Measurements from ENCODE around the gene IRF8. TPM values are rescaled to one million over a fixed set of nuclear protein-coding genes. Genes with fewer than 3 reads are reported as not detected.

IRF8 gene
- total and polyA plus RNA-seq, 2 donors (not counting 1 experiment from before 2014, with no cell fraction given): 0.14 TPM; not detected in 1

- Histone ChIP-seq H2AFZ (ENCODE audit: low read length) (no peak overlapping the region), H3K27ac (ENCODE audit: insufficient read depth, low read length) (no peak overlapping the region), H3K79me2 (ENCODE audit: control insufficient read depth, insufficient read depth, low read length) (no peaks in the 10 kb centered on the region), H3K4me1 (ENCODE audit: control insufficient read depth, extremely low read depth, insufficient read depth, low read length) (no peaks in the 10 kb centered on the region), H3K9me3 (ENCODE audit: control insufficient read depth, insufficient read depth, low read depth, low read length) (no peaks in the 10 kb centered on the region), H3K4me2 (ENCODE audit: extremely low read depth, insufficient read depth, low read length) (no peak overlapping the region), H3K4me3 (replicated peaks in 1 of 4; ENCODE audit: control extremely low read depth in 1 of 4, insufficient read depth in 1 of 4, low read depth in 3 of 4, low read length in 4 of 4) (no peak overlapping the region), H3K27me3 (ENCODE audit: control insufficient read depth, insufficient read depth, low read length) (no peaks in the 10 kb centered on the region), H4K20me1 (ENCODE audit: control insufficient read depth, extremely low read depth, insufficient read depth, low read length) (no peaks in the 10 kb centered on the region), H3K36me3 (ENCODE audit: control insufficient read depth, insufficient read depth, low read length) (no peaks in the 10 kb centered on the region), H3K9ac (ENCODE audit: insufficient read depth, low read length) (no peak overlapping the region)
- DNase-seq (ENCODE audit: low read depth in 2 of 2): no peak
- no peak for TF ChIP-seq EZH2 (IDR thresholded peaks at IDR 0.05; ENCODE audit: low read length, missing control alignments)
- TF ChIP-seq, protein P1, sequence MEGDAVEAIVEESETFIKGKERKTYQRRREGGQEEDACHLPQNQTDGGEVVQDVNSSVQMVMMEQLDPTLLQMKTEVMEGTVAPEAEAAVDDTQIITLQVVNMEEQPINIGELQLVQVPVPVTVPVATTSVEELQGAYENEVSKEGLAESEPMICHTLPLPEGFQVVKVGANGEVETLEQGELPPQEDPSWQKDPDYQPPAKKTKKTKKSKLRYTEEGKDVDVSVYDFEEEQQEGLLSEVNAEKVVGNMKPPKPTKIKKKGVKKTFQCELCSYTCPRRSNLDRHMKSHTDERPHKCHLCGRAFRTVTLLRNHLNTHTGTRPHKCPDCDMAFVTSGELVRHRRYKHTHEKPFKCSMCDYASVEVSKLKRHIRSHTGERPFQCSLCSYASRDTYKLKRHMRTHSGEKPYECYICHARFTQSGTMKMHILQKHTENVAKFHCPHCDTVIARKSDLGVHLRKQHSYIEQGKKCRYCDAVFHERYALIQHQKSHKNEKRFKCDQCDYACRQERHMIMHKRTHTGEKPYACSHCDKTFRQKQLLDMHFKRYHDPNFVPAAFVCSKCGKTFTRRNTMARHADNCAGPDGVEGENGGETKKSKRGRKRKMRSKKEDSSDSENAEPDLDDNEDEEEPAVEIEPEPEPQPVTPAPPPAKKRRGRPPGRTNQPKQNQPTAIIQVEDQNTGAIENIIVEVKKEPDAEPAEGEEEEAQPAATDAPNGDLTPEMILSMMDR (conservative IDR thresholded peaks at IDR 0.05 in 1 of 2, IDR thresholded peaks at IDR 0.05 in 1 of 2; ENCODE audit: low read depth in 1 of 2, low read length in 2 of 2): no peak
Observed at GRCh38 chr16:85943711-85944110, 44.7 kb downstream of the IRF8 start.

DNA sequence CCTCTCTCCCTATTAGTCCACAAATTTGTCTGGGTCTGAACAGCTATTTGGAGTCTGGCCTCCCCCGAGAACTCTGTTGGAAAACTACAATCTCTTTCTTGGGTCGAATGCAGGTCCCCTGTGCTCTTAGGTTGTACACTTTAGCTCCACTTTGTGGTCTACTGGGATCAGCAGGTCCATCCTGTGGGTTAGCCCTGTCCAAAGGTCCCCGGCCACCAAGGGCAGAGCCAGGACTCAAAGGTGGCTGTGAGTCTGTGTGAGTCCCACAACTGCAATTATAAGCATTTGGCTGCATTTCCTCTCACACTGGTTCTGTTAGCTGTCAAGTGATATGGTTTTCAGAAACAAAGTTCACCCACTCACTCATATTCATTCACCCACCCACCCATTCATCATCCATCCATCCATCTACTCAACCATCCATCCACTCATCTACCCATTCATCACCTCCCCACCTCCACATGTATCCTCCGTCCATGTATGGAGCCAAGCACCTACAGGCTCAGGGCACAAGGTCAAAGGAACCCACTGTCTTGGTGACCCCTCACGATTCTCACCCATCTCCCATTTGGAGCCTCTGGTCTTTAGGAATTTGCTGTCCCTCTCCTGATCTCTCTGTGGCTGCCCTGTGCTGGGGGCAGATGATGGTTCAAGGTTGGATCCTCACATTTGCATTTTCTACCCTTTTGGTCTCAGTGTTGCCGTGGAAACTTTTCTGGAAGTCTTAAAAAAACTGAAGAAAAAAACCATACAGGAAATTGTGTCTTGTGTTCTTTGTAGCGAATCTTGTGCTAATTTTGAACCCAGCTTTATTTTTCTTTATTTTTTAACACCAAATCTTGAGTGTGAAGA, 45.8 kb downstream of the IRF8 start:
- H2AFZ ChIP-seq (ENCODE audit: low read length): no peak overlapping the region
- H3K4me1 ChIP-seq (ENCODE audit: control insufficient read depth, extremely low read depth, insufficient read depth, low read length): no peaks in the 10 kb centered on the region
- DNase-seq (ENCODE audit: low read depth in 2 of 2): no peak
- H3K4me2 ChIP-seq (ENCODE audit: extremely low read depth, insufficient read depth, low read length): no peak overlapping the region
- H3K79me2 ChIP-seq (ENCODE audit: control insufficient read depth, insufficient read depth, low read length): no peaks in the 10 kb centered on the region
- H3K4me3 ChIP-seq (replicated peaks in 1 of 4; ENCODE audit: control extremely low read depth in 1 of 4, insufficient read depth in 1 of 4, low read depth in 3 of 4, low read length in 4 of 4): no peak overlapping the region
- no peaks in the 10 kb centered on the region for H3K36me3 ChIP-seq (ENCODE audit: control insufficient read depth, insufficient read depth, low read length)
- no peak overlapping the region for H3K27ac ChIP-seq (ENCODE audit: insufficient read depth, low read length)
- TF ChIP-seq EZH2 (IDR thresholded peaks at IDR 0.05; ENCODE audit: low read length, missing control alignments): no peak
- TF ChIP-seq, protein P1 (conservative IDR thresholded peaks at IDR 0.05 in 1 of 2, IDR thresholded peaks at IDR 0.05 in 1 of 2; ENCODE audit: low read depth in 1 of 2, low read length in 2 of 2): no peak
- no peak overlapping the region for H3K9ac ChIP-seq (ENCODE audit: insufficient read depth, low read length)
- H4K20me1 ChIP-seq (ENCODE audit: control insufficient read depth, extremely low read depth, insufficient read depth, low read length): no peaks in the 10 kb centered on the region
- no peaks in the 10 kb centered on the region for H3K27me3 ChIP-seq (ENCODE audit: control insufficient read depth, insufficient read depth, low read length)
- H3K9me3 ChIP-seq (ENCODE audit: control insufficient read depth, insufficient read depth, low read depth, low read length): no peaks in the 10 kb centered on the region

- Histone ChIP-seq H3K4me1 (ENCODE audit: control insufficient read depth, extremely low read depth, insufficient read depth, low read length) (no peaks in the 10 kb centered on the region), H3K9ac (ENCODE audit: insufficient read depth, low read length) (no peak overlapping the region), H3K79me2 (ENCODE audit: control insufficient read depth, insufficient read depth, low read length) (no peaks in the 10 kb centered on the region), H3K27ac (ENCODE audit: insufficient read depth, low read length) (no peak overlapping the region), H3K36me3 (ENCODE audit: control insufficient read depth, insufficient read depth, low read length) (no peaks in the 10 kb centered on the region), H2AFZ (ENCODE audit: low read length) (no peak overlapping the region), H3K9me3 (ENCODE audit: control insufficient read depth, insufficient read depth, low read depth, low read length) (no peaks in the 10 kb centered on the region), H3K4me3 (replicated peaks in 1 of 4; ENCODE audit: control extremely low read depth in 1 of 4, insufficient read depth in 1 of 4, low read depth in 3 of 4, low read length in 4 of 4) (no peak overlapping the region), H4K20me1 (ENCODE audit: control insufficient read depth, extremely low read depth, insufficient read depth, low read length) (no peaks in the 10 kb centered on the region), H3K27me3 (ENCODE audit: control insufficient read depth, insufficient read depth, low read length) (no peaks in the 10 kb centered on the region), H3K4me2 (ENCODE audit: extremely low read depth, insufficient read depth, low read length) (no peak overlapping the region)
- DNase-seq (ENCODE audit: low read depth in 2 of 2): no peak
- TF ChIP-seq, protein P1 (conservative IDR thresholded peaks at IDR 0.05 in 1 of 2, IDR thresholded peaks at IDR 0.05 in 1 of 2; ENCODE audit: low read depth in 1 of 2, low read length in 2 of 2): no peak
Observed at GRCh38 chr16:85945424-85945751, 46.4 kb downstream of the IRF8 start.
